Measurements from ENCODE around the gene GPR141. TPM values are rescaled to one million over a fixed set of nuclear protein-coding genes. Genes with fewer than 3 reads are reported as not detected.

GPR141 gene
- total and polyA plus RNA-seq, 2 donors (not counting 1 experiment from before 2014, with no cell fraction given), result not detected

DNA sequence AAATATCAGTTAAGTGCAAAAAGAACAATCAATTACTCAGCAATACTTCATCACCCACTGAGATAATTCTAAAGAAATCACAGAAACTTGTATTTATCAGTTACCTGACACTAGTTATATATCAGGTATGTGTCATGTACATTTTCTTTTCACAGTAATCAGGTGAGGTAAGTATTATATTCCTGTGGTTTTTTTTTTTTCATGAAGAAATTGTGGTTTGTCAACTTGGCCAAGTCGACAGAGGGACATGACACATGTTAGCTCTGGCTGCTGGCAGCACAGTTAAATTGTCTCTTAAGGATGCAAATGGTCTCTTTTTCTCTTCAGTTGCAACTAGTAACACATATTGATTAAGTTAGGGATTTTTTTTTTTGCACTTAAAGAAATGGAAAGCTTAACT is 13.7 kb upstream of the GPR141 start:
- ATAC-seq (ENCODE audit: low read depth) (no peak), DNase-seq (no peak)
- Histone ChIP-seq H3K4me2 (replicated peaks; ENCODE audit: low read depth, low read length, poor library complexity, severe bottlenecking) (no peak overlapping the region), H4K20me1 (ENCODE audit: control insufficient read depth, insufficient read depth, low read length, poor library complexity, severe bottlenecking) (no peaks in the 10 kb centered on the region), H3K27ac (ENCODE audit: low read length in 2 of 2) (no peak overlapping the region), H3K79me2 (ENCODE audit: control insufficient read depth, insufficient read depth, low read length) (no peaks in the 10 kb centered on the region), H3K36me3 (replicated peaks in 1 of 2; ENCODE audit: control extremely low read depth in 1 of 2, control insufficient read depth in 1 of 2, extremely low read depth in 1 of 2, insufficient read depth in 2 of 2, low read length in 1 of 2) (no peaks in the 10 kb centered on the region), H3K9ac (ENCODE audit: low read length) (no peak overlapping the region), H3K9me3 (ENCODE audit: control extremely low read depth in 1 of 3, control insufficient read depth in 2 of 3, insufficient read depth in 1 of 3, low read length in 2 of 3) (no peaks in the 10 kb centered on the region), H3K4me1 (ENCODE audit: control insufficient read depth in 2 of 2, insufficient read depth in 2 of 2, low read length in 2 of 2) (peaks cover 0 to 4% of the 10 kb centered on the region in 2 donors), H3K4me3 (ENCODE audit: control extremely low read depth in 1 of 5, extremely low read depth in 1 of 5, insufficient read depth in 1 of 5, low read depth in 2 of 5, low read length in 4 of 5) (no peak overlapping the region), H3K27me3 (replicated peaks in 1 of 4; ENCODE audit: control extremely low read depth in 1 of 4, control insufficient read depth in 3 of 4, insufficient read depth in 4 of 4, low read length in 3 of 4) (peaks cover 0 to 41% (median 21%) of the 10 kb centered on the region in 4 experiments), H2AFZ (ENCODE audit: insufficient read depth, low read depth, low read length, poor library complexity, severe bottlenecking) (no peak overlapping the region)
- Mint-ChIP-seq H3K9me3 (ENCODE audit: insufficient read depth) (no peaks in the 10 kb centered on the region), H3K27me3 (peaks cover 76% of the 10 kb centered on the region), H3K27ac (no peak overlapping the region), H3K4me1 (peaks cover 2% of the 10 kb centered on the region), H3K4me3 (no peak overlapping the region)
- ChIA-PET POLR2A (no interaction called here), CTCF (interaction anchor here (0.6 to 0.7 kb wide), 2 partner anchors 38 to 317 kb away, joined by 3 read pairs; no protein-coding TSS in a partner anchor)
- TF ChIP-seq EZH2 (IDR thresholded peaks at IDR 0.05; ENCODE audit: borderline replicate concordance, insufficient read depth, low read depth, low read length, poor library complexity, severe bottlenecking), result no peak
- TF ChIP-seq, protein P1, sequence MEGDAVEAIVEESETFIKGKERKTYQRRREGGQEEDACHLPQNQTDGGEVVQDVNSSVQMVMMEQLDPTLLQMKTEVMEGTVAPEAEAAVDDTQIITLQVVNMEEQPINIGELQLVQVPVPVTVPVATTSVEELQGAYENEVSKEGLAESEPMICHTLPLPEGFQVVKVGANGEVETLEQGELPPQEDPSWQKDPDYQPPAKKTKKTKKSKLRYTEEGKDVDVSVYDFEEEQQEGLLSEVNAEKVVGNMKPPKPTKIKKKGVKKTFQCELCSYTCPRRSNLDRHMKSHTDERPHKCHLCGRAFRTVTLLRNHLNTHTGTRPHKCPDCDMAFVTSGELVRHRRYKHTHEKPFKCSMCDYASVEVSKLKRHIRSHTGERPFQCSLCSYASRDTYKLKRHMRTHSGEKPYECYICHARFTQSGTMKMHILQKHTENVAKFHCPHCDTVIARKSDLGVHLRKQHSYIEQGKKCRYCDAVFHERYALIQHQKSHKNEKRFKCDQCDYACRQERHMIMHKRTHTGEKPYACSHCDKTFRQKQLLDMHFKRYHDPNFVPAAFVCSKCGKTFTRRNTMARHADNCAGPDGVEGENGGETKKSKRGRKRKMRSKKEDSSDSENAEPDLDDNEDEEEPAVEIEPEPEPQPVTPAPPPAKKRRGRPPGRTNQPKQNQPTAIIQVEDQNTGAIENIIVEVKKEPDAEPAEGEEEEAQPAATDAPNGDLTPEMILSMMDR (IDR thresholded peaks at IDR 0.05), result no peak
- intact Hi-C loops (cut with micrococcal nuclease), result no loop called here
- WGBS (ENCODE audit: insufficient coverage), result no CpG with 5 or more reads among the region's 1 CpG

DNA sequence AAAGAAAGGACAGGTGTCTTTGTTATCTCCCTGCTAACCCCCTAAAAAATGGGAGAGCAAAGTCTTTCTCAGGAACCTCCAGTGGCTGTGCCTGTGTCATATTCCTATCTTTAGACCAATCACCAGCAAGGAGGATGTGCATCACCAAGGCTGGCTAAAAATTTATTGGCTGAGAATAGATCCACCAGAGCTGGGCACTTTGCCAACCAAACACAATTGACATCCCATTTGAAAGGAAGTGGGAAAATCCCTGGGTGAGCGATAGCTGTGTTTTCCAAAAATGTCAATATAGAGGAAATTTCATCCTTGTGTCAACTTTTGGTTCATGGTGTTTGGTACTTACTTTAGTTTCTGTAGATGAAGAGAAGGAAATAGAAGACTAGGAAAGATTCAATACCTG is 13.1 kb upstream of the GPR141 start:
- peaks cover 4% of the 10 kb centered on the region for H3K4me1 Mint-ChIP-seq
- ChIA-PET POLR2A (no interaction called here), CTCF (interaction anchor here (0.7 kb wide), 1 partner anchor 37 kb away, joined by 3 read pairs; no protein-coding TSS in a partner anchor)
- Histone ChIP-seq H2AFZ (ENCODE audit: insufficient read depth, low read depth, low read length, poor library complexity, severe bottlenecking) (no peak overlapping the region), H3K4me3 (ENCODE audit: control extremely low read depth in 1 of 5, extremely low read depth in 1 of 5, insufficient read depth in 1 of 5, low read depth in 2 of 5, low read length in 4 of 5) (no peak overlapping the region), H3K4me2 (replicated peaks; ENCODE audit: low read depth, low read length, poor library complexity, severe bottlenecking) (no peak overlapping the region), H4K20me1 (ENCODE audit: control insufficient read depth, insufficient read depth, low read length, poor library complexity, severe bottlenecking) (no peaks in the 10 kb centered on the region), H3K4me1 (ENCODE audit: control insufficient read depth in 2 of 2, insufficient read depth in 2 of 2, low read length in 2 of 2) (peaks cover 0 to 4% of the 10 kb centered on the region in 2 donors), H3K27ac (ENCODE audit: low read length in 2 of 2) (no peak overlapping the region), H3K36me3 (replicated peaks in 1 of 2; ENCODE audit: control extremely low read depth in 1 of 2, control insufficient read depth in 1 of 2, extremely low read depth in 1 of 2, insufficient read depth in 2 of 2, low read length in 1 of 2) (no peaks in the 10 kb centered on the region), H3K27me3 (replicated peaks in 1 of 4; ENCODE audit: control extremely low read depth in 1 of 4, control insufficient read depth in 3 of 4, insufficient read depth in 4 of 4, low read length in 3 of 4) (peaks cover 0 to 43% (median 18%) of the 10 kb centered on the region in 4 experiments), H3K79me2 (ENCODE audit: control insufficient read depth, insufficient read depth, low read length) (no peaks in the 10 kb centered on the region), H3K9me3 (ENCODE audit: control extremely low read depth in 1 of 3, control insufficient read depth in 2 of 3, insufficient read depth in 1 of 3, low read length in 2 of 3) (no peaks in the 10 kb centered on the region), H3K9ac (ENCODE audit: low read length) (no peak overlapping the region)
- DNase-seq, result no peak
- TF ChIP-seq, protein P1 (IDR thresholded peaks at IDR 0.05), result no peak
- TF ChIP-seq EZH2 (IDR thresholded peaks at IDR 0.05; ENCODE audit: borderline replicate concordance, insufficient read depth, low read depth, low read length, poor library complexity, severe bottlenecking), result no peak
- no peak for ATAC-seq (ENCODE audit: low read depth)
- H3K9me3 Mint-ChIP-seq (ENCODE audit: insufficient read depth), result no peaks in the 10 kb centered on the region
- intact Hi-C loops (cut with micrococcal nuclease), result no loop called here
- H3K27me3 Mint-ChIP-seq, result peaks cover 76% of the 10 kb centered on the region
- H3K27ac Mint-ChIP-seq, result no peak overlapping the region
- no CpG with 5 or more reads among the region's 1 CpG for WGBS (ENCODE audit: insufficient coverage)
- no peak overlapping the region for H3K4me3 Mint-ChIP-seq

Data from B cell (primary cell).